Measurements from ENCODE around the gene NEO1.

The NEO1 gene

DNA sequence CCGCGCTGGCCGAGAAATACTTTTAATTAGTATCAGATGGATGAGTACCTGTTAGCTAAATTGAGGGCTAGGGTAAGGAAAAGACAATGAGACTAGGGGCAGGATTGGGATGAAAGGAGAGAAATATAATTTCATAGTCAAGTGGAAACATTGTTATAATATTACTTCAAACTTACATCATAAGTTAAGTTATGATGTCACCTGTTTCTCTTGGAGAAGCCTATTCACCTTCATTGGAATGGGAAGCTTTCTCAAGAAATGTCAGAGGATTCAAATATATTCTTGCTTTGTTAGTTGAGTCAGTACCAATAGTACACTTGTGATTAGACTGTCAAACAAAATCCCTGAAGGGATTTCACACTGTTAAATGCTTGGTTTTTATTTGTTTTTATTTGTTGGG, 116.2 kb downstream of the NEO1 start:
- TF ChIP-seq, protein P1, sequence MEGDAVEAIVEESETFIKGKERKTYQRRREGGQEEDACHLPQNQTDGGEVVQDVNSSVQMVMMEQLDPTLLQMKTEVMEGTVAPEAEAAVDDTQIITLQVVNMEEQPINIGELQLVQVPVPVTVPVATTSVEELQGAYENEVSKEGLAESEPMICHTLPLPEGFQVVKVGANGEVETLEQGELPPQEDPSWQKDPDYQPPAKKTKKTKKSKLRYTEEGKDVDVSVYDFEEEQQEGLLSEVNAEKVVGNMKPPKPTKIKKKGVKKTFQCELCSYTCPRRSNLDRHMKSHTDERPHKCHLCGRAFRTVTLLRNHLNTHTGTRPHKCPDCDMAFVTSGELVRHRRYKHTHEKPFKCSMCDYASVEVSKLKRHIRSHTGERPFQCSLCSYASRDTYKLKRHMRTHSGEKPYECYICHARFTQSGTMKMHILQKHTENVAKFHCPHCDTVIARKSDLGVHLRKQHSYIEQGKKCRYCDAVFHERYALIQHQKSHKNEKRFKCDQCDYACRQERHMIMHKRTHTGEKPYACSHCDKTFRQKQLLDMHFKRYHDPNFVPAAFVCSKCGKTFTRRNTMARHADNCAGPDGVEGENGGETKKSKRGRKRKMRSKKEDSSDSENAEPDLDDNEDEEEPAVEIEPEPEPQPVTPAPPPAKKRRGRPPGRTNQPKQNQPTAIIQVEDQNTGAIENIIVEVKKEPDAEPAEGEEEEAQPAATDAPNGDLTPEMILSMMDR (IDR thresholded peaks at IDR 0.05; ENCODE audit: control insufficient read depth, insufficient read depth, low read depth, low read length, missing control alignments), result no peak
- no peak overlapping the region for H3K4me3 ChIP-seq (ENCODE audit: control insufficient read depth, low read depth, low read length)
- DNase-seq (ENCODE audit: low read depth), result no peak

DNA sequence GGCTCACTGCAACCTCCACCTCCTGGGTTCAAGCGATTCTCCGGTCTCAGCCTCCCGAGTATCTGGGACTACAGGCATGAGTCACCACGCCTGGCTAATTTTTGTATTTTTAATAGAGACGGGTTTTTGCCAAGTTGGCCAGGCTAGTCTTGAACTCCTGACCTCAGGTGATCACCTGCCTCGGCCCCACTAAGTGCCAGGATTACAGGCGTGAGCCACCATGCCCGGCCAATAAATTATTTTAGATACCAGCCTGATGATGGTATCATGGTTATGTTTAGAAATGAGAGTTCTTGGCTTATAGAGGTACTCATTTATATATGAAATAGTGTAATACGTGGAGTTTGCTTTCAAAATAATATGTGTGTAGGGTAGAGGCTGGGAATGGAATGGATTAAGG, 119.4 kb downstream of the NEO1 start:
- TF ChIP-seq, protein P1 (IDR thresholded peaks at IDR 0.05; ENCODE audit: control insufficient read depth, insufficient read depth, low read depth, low read length, missing control alignments), result no peak
- no peak for DNase-seq (ENCODE audit: low read depth)
- H3K4me3 ChIP-seq (ENCODE audit: control insufficient read depth, low read depth, low read length), result no peak overlapping the region

DNA sequence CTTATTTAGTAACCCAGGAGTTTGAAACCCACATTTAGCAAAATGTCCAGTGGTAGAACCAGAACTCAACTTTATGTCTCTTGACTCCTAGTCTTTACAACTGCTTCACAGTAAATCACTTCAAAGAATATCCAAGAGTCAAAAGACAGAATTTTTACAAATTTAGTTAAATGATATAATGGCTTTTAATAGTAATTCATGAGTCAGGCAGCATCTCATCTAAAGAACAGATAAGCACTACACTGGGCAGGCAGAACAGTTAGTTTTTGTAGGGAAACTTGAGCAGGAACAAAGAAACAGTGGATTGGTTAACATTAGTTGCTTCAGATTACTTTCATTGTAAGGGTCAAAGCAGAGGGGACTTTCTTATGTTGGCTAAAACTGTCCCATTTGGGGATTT, 120.2 kb downstream of the NEO1 start:
- no peak for DNase-seq (ENCODE audit: low read depth)
- H3K4me3 ChIP-seq (ENCODE audit: control insufficient read depth, low read depth, low read length), result no peak overlapping the region
- TF ChIP-seq, protein P1 (IDR thresholded peaks at IDR 0.05; ENCODE audit: control insufficient read depth, insufficient read depth, low read depth, low read length, missing control alignments), result no peak

DNA sequence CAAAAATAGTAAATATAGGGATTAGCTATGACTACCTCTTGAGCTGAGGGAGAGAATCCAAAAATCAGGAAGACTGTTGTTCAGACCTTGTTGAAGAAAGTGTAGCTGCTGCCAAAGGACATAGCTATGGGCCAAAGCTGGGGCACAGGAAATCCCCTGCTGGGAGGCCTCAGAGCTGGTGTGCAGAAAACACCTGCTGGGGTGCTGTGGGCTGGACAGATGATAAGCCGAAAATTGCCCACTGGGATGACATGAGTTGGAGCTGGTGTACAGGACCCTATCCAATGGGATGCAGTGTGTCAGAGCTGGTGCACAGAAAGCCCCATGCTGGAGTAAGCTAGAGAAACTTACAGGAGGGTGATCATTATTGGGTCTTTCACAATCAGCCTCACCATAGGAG, 121.9 kb downstream of the NEO1 start:
- TF ChIP-seq, protein P1 (IDR thresholded peaks at IDR 0.05; ENCODE audit: control insufficient read depth, insufficient read depth, low read depth, low read length, missing control alignments), result no peak
- no peak overlapping the region for H3K4me3 ChIP-seq (ENCODE audit: control insufficient read depth, low read depth, low read length)
- DNase-seq (ENCODE audit: low read depth), result no peak

DNA sequence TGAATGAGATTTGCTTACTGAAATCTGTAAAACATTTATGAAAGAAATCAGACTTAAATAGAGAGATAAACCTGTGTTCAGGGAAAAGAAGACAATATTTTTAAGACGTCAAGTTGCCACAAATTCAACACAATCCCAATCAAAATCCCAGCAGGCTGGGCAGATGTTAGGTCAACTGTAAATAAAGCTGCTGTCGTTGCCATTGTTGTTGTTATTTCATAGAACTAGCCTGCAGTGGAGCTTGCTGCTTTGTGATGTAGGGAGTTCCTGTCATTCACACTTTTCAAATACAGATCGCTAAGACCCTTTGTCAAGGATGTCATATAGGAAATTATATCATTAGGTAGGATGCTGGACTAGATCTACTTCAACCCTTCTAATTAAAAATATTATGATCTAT, 123.1 kb downstream of the NEO1 start:
- H3K4me3 ChIP-seq (ENCODE audit: control insufficient read depth, low read depth, low read length), result no peak overlapping the region
- no peak for DNase-seq (ENCODE audit: low read depth)
- TF ChIP-seq, protein P1 (IDR thresholded peaks at IDR 0.05; ENCODE audit: control insufficient read depth, insufficient read depth, low read depth, low read length, missing control alignments), result no peak

DNA sequence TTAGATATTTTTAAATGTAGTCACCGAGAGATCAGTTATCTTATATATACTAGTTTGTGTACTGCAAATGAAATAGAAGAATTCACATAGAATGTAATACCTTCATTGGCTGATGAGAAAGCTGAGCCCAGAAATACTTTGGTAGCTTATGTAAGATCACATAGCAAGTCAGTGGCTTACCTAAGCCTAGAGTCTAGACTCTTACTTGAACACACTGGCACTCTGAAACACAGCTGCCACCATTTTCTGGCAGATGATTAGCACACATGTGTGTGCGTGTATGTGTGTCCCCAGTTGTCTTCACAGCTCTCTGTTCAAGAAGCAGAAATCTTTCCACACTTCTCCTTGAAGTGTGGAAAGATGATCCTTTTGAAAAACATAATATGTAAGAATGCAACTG, 124.3 kb downstream of the NEO1 start:
- DNase-seq (ENCODE audit: low read depth), result no peak
- no peak overlapping the region for H3K4me3 ChIP-seq (ENCODE audit: control insufficient read depth, low read depth, low read length)
- TF ChIP-seq, protein P1 (IDR thresholded peaks at IDR 0.05; ENCODE audit: control insufficient read depth, insufficient read depth, low read depth, low read length, missing control alignments), result no peak

DNA sequence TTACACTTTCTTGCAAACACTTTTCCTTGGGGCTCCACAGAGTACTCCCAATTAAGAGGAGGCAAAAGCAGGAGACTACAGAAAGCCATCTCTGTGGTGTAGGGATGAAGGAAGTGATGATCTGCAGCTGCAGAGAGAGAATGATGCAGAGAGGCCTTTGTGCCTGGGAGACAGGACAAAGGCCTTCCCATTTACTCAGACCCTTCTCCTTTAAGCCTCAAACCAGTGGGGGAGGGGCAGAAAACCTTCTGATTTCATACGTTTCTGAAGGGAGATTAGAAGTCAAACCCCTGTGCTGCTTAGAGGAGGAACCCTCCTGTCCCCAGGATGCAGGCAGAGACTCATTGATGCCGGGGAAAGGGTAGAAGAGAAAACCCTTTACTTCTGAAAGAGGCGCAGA, 130.8 kb downstream of the NEO1 start:
- TF ChIP-seq, protein P1 (IDR thresholded peaks at IDR 0.05; ENCODE audit: control insufficient read depth, insufficient read depth, low read depth, low read length, missing control alignments), result no peak
- DNase-seq (ENCODE audit: low read depth), result no peak

More for the DNA sequence above, 130.8 kb downstream of the NEO1 start:
- H3K4me3 ChIP-seq (ENCODE audit: control insufficient read depth, low read depth, low read length), result no peak overlapping the region
